Measurements from ENCODE around the gene ZBTB16.

Gene ZBTB16

DNA sequence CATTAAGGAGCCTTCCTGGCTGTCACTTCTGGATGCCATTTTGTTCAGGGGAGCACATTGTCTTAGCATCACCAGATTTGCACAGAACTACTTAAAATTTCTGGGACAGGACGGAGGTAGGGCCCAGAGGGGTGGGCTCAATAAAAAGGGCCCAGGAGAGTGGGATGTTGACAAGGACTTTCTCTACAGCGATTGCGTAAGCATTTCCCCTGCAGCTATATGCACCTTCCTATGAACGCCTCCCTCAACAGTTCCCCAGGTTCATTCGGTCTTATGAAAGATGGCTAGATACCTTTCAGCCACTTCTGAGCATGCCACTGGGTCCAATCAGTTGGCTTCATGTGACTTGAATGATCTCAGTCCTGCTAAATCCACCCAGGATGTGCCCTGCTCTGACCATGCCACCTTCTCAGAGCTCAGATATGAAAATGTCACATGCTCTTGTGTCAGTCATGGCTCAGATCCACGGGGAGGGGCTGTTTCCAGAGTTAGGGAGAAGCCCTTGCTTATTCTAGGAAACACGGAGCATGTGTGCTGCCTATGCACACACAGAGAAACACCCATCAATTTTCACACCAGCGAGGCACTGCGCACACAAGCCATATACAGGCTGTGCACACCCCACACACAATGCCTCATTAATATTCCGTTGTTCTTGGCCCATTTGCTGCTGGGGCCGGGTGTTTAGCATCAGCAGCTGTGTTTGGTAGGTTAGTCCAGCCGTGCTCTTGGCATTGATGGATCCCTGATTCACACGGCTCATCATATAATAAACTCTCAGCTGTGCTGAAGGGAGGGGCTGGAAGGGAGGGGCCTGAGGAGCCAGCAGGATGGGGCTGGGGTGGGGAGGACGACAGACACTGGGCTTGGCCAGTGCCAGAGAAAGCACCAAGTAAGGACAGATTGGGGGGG lies 184.2 kb downstream of the ZBTB16 start:
- no peak for DNase-seq (ENCODE audit: low read depth in 3 of 3)

DNA sequence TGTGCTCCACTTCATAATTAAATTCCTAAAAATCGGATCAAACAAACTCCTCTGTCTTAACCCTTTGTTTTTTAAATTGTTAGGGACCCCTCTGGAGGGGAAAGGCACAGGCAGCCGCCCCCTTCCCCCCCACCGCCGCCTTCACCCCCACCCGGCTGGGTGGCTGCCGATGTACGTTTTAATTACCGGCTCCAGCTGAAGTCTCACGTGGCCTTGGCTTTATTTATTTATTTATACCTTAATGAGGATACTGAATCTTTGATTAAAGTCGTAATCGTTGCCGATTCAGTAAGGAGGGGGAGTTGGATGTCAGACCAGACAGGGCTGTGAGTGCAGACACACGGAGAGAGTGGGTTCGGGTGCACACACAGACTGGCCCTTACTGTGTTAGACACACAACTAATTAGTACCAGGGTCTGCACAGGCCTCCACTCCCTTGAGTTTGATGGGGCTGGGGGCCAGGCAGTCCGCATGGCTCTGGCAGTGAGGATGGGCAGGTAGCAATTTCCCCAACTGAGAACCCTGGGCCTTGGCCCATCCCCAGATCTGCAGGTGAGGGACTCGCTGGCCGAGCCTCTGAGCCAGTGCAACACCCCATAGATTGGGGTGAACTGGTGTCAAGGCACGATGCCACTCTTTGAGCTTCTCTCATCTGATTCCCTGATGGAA lies 185.3 kb downstream of the ZBTB16 start:
- no peak for DNase-seq (ENCODE audit: low read depth in 3 of 3)

DNA sequence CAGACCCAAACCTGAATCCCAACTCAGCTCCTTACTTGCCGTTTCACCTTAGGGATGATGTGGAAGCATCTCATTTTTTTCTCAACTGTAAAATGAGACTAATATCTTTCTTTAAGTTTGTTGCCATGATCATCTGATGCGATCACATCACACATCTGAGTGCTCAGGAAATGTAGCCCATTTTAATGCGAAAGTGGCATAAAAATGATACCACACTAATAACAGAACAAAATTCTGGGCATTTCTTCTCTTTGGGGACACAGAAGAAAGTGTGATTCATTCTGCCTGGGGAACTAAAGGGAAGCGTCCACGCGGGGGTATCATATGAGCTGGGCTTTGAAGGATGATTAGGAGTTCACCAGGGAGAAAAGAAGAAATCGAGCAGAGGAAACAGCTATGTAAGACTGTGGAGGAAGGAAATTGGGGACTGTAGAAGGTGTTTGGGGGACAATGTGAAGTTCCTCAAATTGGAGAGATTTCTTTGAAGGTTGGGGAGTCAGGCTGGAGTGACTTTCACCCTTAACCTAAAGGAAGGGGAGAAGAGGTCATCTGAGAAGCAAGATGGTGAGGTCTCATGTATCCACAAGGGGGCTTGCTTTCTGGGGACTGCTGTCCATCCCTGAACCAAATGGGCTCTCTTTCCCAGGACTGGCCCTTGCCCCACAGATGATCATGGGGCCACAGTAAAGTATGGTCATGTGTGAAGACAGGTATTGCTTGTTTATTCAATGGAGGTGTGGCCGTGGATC lies 187.0 kb downstream of the ZBTB16 start:
- DNase-seq (ENCODE audit: low read depth in 3 of 3) = no peak

DNA sequence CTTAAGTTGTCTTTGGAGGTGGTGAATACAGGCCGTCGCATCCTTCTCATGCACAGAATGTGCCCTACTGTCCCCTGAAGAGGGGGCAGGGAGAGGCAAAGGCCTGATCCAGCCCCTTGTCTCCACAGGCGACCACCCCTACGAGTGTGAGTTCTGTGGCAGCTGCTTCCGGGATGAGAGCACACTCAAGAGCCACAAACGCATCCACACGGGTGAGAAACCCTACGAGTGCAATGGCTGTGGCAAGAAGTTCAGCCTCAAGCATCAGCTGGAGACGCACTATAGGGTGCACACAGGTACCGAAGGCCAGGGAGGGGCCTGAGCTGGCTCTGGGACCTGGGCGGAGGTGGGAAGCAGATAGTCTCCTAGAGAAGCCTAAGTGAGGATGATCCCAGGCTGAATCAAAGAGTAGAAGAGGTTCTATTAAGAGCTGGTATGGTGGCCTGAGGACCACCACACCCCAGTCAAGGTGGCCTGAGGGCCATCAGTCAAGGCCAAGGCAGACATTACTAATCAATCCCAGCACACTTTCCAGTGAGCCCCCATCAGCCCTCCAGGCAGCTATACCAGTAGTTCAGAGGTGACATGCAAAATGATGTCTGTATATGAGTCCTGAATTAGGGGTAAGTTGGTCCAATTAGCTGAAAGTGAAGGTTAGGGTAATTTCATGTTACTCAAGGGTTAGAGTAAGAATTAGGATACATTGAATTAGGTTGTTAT lies 187.7 kb downstream of the ZBTB16 start:
- DNase-seq (ENCODE audit: low read depth in 3 of 3) = no peak

DNA sequence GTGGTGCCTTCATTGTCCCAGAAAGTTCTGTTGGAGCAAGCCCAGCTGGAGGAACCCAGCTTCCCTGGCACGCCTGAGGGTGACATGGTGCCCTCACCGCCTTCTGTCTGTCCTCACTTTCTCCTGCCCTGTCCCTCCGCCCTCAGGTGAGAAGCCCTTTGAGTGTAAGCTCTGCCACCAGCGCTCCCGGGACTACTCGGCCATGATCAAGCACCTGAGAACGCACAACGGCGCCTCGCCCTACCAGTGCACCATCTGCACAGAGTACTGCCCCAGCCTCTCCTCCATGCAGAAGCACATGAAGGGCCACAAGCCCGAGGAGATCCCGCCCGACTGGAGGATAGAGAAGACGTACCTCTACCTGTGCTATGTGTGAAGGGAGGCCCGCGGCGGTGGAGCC lies 190.7 kb downstream of the ZBTB16 start:
- DNase-seq (ENCODE audit: low read depth in 3 of 3) = no peak

DNA sequence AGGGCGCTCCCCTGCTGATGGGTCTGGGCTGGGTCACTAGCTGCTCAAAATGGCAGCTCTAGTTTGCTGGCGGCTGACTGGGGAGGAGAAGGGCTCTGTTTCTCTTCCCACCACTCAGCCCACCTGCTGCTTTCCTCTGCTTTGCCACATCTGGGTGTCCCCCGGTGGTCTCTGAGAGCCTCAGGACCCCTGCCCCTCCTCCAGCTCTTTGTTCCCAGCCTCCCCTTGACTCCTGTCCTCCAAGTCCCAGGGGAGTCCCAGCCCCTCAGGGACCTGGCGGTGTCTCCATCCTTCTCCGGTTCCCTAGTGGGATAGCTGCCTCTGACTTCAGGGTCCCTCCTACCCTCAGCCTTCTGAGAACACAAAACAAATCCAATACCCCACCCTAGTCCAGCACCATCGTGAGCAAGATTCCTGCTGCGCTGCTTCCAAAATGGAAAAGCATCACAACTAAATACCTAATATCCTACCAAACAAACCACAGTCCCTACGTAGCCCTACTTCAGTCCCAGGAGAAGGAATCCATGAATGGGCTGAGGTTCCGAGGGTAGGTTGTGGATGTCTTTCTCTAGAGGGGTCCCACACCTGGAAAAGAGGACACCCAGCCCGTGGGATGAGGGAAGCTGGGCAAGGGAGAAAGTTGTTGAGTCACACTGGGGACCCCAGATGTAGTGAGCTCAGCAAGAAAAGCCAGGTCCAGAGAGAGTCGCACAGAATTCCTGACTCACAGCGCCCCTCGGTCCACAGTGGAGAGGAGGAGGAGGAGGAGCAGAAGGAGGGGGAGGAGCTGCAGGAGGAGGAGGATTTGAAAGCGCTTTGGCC lies 191.7 kb downstream of the ZBTB16 start:
- DNase-seq (ENCODE audit: low read depth in 3 of 3) = no peak

DNA sequence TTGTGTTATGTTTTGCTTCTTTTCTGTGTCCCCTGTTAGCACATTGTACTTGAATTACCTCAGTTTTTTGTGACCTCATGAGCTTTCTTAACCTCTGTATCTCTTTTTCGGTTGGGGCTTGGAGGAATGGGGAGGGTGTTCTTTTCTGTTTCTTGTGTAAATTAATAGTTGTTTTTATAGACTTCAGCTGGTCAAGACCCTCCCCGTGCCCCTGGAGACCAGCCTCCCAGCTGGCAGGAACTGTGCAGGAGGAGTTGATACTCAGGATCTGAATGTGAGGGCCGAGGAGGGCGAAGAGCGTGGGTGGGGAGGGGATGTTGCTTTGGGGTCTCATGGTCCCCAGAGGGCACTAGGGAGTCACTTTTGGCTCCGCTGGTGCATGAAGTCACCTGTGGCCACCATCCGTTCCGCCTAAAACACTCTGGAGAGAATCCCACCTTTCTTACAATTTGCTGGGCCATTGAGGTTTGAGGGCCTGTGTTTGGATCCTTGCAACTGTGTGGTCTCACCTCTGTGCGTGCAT lies 192.4 kb downstream of the ZBTB16 start:
- DNase-seq (ENCODE audit: low read depth in 3 of 3) = no peak

DNA sequence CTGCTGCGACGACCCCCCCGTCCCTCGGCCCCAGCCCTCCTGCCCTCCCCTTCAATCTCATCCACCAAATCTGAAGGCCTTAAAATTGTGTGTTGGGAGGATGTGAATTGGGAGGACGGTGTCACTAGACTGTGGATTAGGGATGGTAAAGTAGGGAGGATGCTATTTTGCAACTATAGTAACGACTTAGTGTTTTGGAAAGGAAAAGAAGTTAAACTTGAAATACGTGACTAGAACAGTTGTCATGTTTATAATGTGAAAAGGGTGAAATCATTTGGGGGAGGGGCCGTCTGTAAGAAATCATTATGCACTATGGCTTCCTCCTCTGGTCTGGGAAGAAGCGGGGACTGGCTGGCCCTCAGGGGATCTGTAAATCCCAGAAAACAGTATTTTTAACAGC lies 193.3 kb downstream of the ZBTB16 start:
- DNase-seq (ENCODE audit: low read depth in 3 of 3) = no peak

DNA sequence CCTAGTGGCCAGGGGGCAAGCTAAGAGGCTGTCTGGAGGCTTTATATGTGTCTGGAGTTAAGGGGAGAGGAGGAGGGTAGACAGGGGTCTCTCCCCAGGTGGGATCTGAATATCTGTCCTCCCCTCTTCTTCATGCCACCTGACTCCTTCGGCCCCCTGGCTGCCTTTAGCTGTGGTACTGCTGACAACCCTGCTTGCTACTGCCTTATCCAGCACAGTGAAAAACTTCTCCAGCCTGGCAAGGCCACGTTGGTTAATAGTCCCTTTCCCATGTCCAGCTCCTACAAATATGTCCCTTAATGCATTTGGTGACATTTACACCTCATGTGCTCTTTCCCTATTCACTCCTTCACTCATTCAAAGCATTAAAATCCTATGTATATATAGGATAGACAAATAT lies 194.3 kb downstream of the ZBTB16 start:
- no peak for DNase-seq (ENCODE audit: low read depth in 3 of 3)

DNA sequence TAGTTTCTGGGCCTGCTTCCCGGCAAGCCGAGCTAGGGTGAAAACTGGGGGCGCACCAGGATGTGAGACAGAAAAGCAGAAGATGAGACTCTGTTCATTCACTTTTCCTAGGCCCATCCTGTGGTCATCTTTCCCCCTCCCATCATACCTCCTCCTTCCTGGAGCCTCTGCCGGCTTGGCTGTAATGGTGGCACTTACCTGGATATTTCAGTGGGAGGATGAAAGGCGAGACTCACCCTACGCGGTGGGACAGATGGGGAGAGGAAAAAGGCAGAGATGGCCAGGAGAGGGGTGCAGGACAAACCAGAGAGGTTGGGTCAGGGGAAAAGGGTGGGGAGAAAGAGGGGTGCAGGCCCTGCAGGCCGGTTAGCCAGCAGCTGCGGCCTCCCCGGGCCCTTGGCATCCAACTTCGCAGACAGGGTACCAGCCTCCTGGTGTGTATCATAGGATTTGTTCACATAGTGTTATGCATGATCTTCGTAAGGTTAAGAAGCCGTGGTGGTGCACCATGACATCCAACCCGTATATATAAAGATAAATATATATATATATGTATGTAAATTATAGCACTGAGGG lies 195.1 kb downstream of the ZBTB16 start:
- DNase-seq (ENCODE audit: low read depth in 3 of 3) = no peak

DNA sequence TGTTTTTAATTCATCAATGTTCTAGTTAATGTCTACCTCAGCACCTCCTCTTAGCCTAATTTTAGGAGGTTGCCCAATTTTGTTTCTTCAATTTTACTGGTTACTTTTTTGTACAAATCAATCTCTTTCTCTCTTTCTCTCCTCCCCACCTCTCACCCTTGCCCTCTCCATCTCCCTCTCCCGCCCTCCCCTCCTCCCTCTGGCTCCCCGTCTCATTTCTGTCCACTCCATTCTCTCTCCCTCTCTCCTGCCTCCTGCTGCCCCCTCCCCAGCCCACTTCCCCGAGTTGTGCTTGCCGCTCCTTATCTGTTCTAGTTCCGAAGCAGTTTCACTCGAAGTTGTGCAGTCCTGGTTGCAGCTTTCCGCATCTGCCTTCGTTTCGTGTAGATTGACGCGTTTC lies 195.8 kb downstream of the ZBTB16 start:
- no peak for DNase-seq (ENCODE audit: low read depth in 3 of 3)

DNA sequence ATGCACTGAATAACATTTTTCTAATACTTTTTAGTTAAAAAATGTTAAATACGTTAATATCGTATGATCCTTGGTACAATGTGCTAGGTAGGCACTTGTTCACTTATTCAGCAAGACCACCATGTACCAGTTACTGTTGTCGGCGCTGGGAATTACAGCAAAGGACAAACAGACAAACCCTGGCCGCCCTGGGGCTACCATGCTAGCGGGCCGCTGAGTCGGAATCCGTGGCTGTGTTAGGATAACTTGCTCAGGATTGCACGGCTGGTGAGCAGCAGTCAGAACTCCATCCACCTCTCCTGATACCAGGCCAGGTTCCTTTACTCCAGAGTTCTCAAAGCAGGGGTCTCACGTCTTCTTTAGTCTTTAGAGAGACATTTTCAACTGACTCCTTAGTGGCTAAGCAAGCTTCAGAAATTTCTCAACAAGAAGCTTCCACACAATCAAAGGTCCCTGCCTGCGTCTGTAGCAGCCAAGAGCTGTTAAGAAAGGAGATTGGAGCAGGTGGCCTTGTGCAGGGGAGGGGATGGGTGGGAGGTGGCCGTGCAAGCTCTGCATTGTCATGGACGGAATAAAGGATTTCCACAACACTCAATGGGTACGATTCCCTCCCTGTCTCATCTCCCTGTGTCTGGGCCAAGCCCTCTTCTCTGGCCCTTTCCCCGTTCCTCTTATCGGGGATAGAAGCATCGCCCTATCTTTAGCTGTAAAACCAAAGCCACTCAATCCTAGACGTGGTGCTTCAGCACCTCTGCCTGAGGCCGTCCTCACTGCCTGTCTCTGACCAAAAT lies 196.9 kb downstream of the ZBTB16 start:
- DNase-seq (ENCODE audit: low read depth in 3 of 3) = no peak

DNA sequence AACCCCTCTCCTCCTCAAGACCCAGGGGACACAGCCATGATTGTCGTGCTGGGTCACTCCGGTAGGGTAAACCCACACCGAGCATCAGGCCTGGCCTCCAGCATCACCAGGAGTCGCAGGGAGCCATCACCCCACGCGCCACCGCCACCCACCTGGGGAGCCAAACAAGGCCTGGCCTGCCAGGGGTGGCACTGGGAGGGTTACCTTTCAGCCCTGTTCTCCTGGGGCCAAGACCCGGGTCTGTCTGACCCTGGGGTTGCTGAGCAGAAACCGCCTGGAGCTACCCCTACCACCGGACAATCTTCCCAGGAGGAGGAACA lies 197.4 kb downstream of the ZBTB16 start:
- no peak for DNase-seq (ENCODE audit: low read depth in 3 of 3)

DNA sequence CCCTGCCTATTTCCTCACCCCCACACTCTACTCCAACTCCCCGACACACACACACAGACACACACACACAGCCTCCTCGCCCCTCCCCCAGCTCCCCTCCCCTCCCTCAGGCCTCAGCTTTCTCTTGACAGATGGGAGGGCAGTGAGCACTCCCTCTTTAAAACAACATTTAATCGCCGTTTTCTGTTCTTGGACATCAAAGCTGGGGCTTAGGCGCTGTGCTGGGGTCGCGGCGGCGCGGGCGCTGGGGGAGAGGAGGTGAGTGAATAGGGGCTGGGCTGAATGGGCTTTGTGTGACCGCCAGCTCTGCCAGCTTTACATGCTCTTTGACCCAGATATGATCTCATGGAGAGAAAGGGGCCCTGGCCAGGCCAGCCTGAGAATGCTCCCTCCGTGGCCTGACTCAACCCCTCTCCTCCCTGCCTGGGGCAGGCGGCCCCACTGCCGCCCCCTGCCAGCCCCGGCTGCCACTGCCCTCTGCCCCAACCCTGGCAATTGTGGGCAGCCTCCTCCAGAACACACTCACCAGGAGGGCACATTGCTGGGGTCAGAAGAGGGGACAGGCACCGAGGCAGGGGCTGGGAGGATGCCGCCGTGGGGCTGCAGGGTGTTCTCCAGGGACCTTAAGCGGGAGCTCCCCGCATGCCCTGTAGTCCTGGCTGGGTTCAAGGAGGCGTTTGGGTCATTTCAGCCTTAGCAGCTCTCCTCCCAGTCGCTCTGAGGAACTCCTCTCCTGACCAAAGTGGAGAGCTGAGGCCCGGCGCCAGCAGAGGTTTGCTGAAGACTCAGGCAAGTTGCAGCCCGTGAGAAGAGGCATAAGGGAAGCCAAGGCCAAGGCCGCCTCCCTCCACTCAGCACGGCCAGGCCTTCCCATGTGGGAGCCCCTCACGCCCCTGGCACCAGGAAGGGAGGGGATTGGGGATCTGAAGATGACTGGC lies 198.4 kb downstream of the ZBTB16 start:
- no peak for DNase-seq (ENCODE audit: low read depth in 3 of 3)

DNA sequence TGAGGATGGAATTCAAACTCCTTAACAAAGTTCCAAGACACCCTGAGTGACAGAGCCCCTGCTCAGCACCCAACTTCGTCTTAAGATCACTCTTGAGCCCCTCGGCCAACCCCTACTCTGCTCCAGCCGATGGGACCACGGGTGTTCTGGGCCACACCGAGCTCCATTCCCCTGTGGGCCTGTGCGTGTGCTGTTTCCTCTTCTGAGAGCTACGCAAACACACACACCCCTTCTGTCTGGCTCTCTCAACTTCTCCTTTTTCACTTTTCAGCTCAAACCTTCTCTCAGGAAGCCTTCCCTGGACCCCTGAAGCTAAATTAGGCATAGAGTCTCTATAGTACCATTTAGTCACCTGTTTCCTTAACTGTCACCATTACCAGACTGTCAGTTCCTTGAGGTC lies 199.2 kb downstream of the ZBTB16 start:
- no peak for DNase-seq (ENCODE audit: low read depth in 3 of 3)

DNA sequence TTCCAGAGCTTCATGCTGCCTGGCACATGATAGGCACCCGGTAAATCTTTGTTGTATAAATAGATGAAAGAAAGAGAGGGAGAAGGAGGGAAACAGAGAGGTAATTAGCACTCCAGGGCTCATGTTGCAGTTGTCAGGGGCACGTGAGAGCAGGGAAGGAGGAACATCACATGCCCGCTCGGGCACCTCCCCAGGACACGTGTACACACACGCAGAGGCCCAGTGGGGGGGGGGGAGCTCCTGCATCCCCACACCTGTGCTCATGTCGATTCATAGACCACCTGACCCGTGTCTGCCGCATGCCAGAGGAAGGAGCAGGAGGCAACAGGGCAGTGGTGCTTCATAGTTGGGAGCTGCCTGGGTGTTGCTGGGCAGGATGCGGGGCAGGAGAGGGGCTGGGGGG lies 199.6 kb downstream of the ZBTB16 start:
- DNase-seq (ENCODE audit: low read depth in 3 of 3) = no peak

DNA sequence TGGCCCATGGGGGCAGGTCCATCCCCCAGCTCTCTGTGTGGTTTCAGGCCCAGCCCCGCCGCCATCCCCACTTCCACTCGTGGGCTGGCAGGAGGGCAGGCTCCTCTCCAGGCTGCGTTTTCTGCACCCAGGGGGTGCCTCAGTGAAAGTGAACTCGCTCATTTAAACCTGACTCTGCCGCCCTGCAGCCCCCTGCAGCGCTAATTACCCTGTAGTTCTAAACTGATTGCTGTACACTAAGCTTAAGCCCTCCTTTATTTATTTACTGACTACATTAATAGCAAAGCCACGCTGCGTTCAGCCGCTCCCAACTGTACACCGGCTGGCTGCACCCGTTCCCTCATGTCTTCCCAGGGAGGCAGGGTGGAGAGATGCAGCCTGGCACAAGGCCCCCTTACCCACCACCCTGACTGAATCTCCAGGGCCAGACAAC lies 200.1 kb downstream of the ZBTB16 start:
- DNase-seq (ENCODE audit: low read depth in 3 of 3) = no peak

DNA sequence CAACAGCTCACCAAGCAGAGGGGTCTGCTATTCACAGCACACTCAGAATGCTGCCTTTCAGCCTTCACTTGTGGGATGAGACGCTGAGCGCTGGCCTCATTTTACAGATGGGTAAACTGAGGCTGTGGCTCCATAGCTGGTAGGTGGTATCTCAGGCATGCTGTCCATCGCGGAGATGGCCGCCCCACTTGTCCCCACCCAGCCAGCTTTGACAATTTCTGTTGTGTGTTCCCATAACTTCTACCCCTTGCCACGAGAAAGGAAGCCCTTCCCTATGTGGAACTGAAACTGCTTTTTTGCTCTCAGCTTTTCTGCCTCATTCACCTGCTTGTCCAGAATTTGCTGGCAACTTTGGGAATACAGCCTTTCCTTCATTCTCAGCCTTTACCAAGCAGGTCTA lies 200.6 kb downstream of the ZBTB16 start:
- no peak for DNase-seq (ENCODE audit: low read depth in 3 of 3)

DNA sequence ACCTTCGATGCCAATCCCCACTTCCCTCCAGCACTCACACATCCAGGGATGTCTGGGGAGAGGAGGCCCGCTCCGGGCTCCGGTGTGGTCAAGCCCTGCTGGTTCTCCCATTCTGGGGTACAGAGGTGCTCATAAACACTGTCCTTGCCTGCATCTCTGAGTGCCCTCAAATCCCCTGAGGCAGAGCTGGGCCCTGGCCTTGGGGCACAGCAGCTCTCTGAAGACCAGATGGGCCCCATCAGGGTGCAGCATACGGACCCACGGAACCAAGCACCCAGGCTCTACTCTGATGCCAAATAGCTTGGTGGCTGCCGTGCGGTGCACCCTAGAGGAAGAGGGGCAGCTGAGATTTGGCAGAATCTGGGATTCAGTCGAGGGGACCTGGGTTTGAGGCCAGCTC lies 201.0 kb downstream of the ZBTB16 start:
- no peak for DNase-seq (ENCODE audit: low read depth in 3 of 3)
